ENCODE measurements around the gene HHIPL2. TPM values are rescaled to one million over a fixed set of nuclear protein-coding genes. Genes with fewer than 3 reads are reported as not detected.
A peak's percentile ranks its signal among the peaks of the same experiment; 100 is the strongest.

HHIPL2 gene
- total and polyA plus RNA-seq, 2 experiments from 2014 or later: 0.52 TPM; not detected in 1

DNA sequence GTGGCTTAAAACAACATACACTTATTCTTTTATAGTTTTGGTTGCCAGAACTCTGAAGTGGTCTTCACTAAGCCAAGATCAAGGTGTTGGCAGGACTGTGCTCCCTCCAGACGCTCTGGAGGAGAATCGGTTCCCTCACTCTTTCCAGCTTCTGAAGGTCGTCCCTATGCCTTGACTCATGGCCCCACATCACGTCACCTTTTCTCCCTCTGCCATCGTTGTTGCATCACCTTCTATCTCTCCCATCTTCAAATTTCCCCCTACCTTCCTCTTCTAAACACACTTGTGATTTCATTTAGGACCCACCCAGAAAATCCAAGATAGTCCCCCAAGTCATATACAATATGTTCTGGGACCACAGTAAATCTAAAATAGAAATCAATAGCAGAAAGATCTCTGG is 12.4 kb downstream of the HHIPL2 start (continued):
- TF ChIP-seq REST (IDR thresholded peaks at IDR 0.05; ENCODE audit: unreplicated experiment) (no peak), JUNB (IDR thresholded peaks at IDR 0.05; ENCODE audit: unreplicated experiment) (no peak)

DNA sequence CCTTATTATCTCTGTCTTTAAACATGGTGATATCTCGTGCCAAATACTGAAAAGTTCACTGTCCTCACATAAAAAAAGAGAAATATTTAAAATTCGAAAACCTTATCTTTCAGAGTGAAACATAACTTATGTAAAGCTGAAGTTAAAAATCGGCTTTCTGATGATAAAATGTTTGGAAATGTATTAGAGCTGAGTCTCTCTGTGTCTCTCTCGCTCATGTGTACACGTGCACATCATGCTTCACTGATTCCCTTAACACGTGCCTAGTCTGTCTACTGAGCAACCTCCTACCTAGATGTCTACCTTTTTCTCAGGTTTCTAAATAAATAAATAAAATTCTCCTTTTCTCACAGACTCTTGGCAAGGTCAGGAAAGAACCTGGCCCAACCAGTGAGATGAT is 17.1 kb downstream of the HHIPL2 start:
- ATAC-seq: no peak
- Mint-ChIP-seq H3K9me3 (no peaks in the 10 kb centered on the region), H3K36me3 (ENCODE audit: low read depth) (no peaks in the 10 kb centered on the region), H3K4me3 (no peak overlapping the region), H3K4me1 (no peaks in the 10 kb centered on the region), H3K27me3 (ENCODE audit: insufficient read depth, low read depth, poor library complexity) (peaks cover 3% of the 10 kb centered on the region), H3K27ac (no peak overlapping the region)
- Histone ChIP-seq H3K36me3 (ENCODE audit: insufficient read depth) (no peaks in the 10 kb centered on the region), H3K4me3 (no peak overlapping the region), H3K4me2 (no peak overlapping the region), H3K4me1 (ENCODE audit: insufficient read depth) (no peaks in the 10 kb centered on the region), H2AFZ (peak overlapping the region; percentile 66; the same call in 1 of the 2 replicates), H3K27ac (ENCODE audit: low read depth) (no peak overlapping the region), H3K27me3 (ENCODE audit: insufficient read depth) (no peaks in the 10 kb centered on the region), H3K79me2 (replicated peaks; ENCODE audit: insufficient read depth) (no peaks in the 10 kb centered on the region), H3F3A (replicated peaks; ENCODE audit: low read depth) (no peaks in the 10 kb centered on the region), H4K20me1 (replicated peaks; ENCODE audit: insufficient read depth) (no peaks in the 10 kb centered on the region), H3K9me2 (ENCODE audit: insufficient read depth) (no peaks in the 10 kb centered on the region; the same call in 1 of the 2 replicates)
- no peak for DNase-seq (ENCODE audit: low spot score)
- TF ChIP-seq ZNF114 (CRISPR knock-in tag; IDR thresholded peaks at IDR 0.05) (no peak), ZNF331 (CRISPR knock-in tag; IDR thresholded peaks at IDR 0.05; ENCODE audit: low read depth) (no peak)

GRCh38 chr1:222529916-222530315 is 18.0 kb downstream of the HHIPL2 start:
- Histone ChIP-seq H3K4me1 (ENCODE audit: insufficient read depth) (no peaks in the 10 kb centered on the region), H3F3A (replicated peaks; ENCODE audit: low read depth) (no peaks in the 10 kb centered on the region), H3K4me2 (no peak overlapping the region), H3K27ac (ENCODE audit: low read depth) (no peak overlapping the region), H3K79me2 (replicated peaks; ENCODE audit: insufficient read depth) (no peaks in the 10 kb centered on the region), H4K20me1 (replicated peaks; ENCODE audit: insufficient read depth) (no peaks in the 10 kb centered on the region), H3K4me3 (no peak overlapping the region), H3K36me3 (ENCODE audit: insufficient read depth) (no peaks in the 10 kb centered on the region), H3K9me2 (ENCODE audit: insufficient read depth) (no peaks in the 10 kb centered on the region; the same call in 1 of the 2 replicates), H3K27me3 (ENCODE audit: insufficient read depth) (no peaks in the 10 kb centered on the region), H2AFZ (peak overlapping the region; percentile 7; the same call in 1 of the 2 replicates)
- no peak overlapping the region for H3K27ac Mint-ChIP-seq
- no peaks in the 10 kb centered on the region for H3K9me3 Mint-ChIP-seq
- ATAC-seq: no peak
- H3K36me3 Mint-ChIP-seq (ENCODE audit: low read depth): no peaks in the 10 kb centered on the region
- no peak overlapping the region for H3K4me3 Mint-ChIP-seq
- no peaks in the 10 kb centered on the region for H3K4me1 Mint-ChIP-seq
- no peak for DNase-seq (ENCODE audit: low spot score)
- peaks cover 3% of the 10 kb centered on the region for H3K27me3 Mint-ChIP-seq (ENCODE audit: insufficient read depth, low read depth, poor library complexity)
- no peak for TF ChIP-seq STAT1 (IDR thresholded peaks at IDR 0.05; ENCODE audit: unreplicated experiment)
- TF ChIP-seq NANOG (IDR thresholded peaks at IDR 0.05; ENCODE audit: borderline replicate concordance): no peak
- TF ChIP-seq REST (IDR thresholded peaks at IDR 0.05; ENCODE audit: unreplicated experiment): no peak
- no peak for TF ChIP-seq POLR2AphosphoS5 (IDR thresholded peaks at IDR 0.05; ENCODE audit: low read depth)
- TF ChIP-seq JUNB (IDR thresholded peaks at IDR 0.05; ENCODE audit: unreplicated experiment): no peak
- no peak for TF ChIP-seq ZNF114 (CRISPR knock-in tag; IDR thresholded peaks at IDR 0.05)
- no peak for TF ChIP-seq ZNF331 (CRISPR knock-in tag; IDR thresholded peaks at IDR 0.05; ENCODE audit: low read depth)
- TF ChIP-seq, protein P1, sequence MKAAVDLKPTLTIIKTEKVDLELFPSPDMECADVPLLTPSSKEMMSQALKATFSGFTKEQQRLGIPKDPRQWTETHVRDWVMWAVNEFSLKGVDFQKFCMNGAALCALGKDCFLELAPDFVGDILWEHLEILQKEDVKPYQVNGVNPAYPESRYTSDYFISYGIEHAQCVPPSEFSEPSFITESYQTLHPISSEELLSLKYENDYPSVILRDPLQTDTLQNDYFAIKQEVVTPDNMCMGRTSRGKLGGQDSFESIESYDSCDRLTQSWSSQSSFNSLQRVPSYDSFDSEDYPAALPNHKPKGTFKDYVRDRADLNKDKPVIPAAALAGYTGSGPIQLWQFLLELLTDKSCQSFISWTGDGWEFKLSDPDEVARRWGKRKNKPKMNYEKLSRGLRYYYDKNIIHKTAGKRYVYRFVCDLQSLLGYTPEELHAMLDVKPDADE (IDR thresholded peaks at IDR 0.05): no peak
- TF ChIP-seq EZH2 (IDR thresholded peaks at IDR 0.05; ENCODE audit: low read depth, unreplicated experiment): no peak
- no peak for TF ChIP-seq EZH2phosphoT487 (IDR thresholded peaks at IDR 0.05; ENCODE audit: unreplicated experiment)
